NOMO-1 (cell line): ENCODE data around the gene GNAO1.

ENCODE experiments used
- DNase-seq, 2 experiments: peaks; one replicate each; lab custom pipeline; 2025; ENCODE audit not compliant: unreplicated experiment in 2 of 2; lab: John Stamatoyannopoulos, UW

Gene GNAO1

GRCh38 chr16:56344518-56345405 lies 153.5 kb downstream of the GNAO1 start:
- no peak for DNase-seq

GRCh38 chr16:56345406-56346050 lies 154.2 kb downstream of the GNAO1 start:
- no peak for DNase-seq

- no peak for DNase-seq
Measured at GRCh38 chr16:56346131-56346890, 155.0 kb downstream of the GNAO1 start.

GRCh38 chr16:56347166-56347565 lies 155.9 kb downstream of the GNAO1 start:
- no peak for DNase-seq

- DNase-seq: no peak
Measured at GRCh38 chr16:56347670-56348069, 156.4 kb downstream of the GNAO1 start.

- peak in 1 of 2 experiments; percentile 3 for DNase-seq
Measured at GRCh38 chr16:56348168-56349085, 157.1 kb downstream of the GNAO1 start.

- DNase-seq: no peak
Measured at GRCh38 chr16:56349086-56349415, 157.8 kb downstream of the GNAO1 start.

GRCh38 chr16:56349711-56350161 lies 158.4 kb downstream of the GNAO1 start:
- DNase-seq: no peak

GRCh38 chr16:56350491-56351405 lies 159.5 kb downstream of the GNAO1 start:
- DNase-seq: no peak

- DNase-seq: no peak
Measured at GRCh38 chr16:56351481-56351880, 160.2 kb downstream of the GNAO1 start.

- no peak for DNase-seq
Measured at GRCh38 chr16:56352351-56353053, 161.2 kb downstream of the GNAO1 start.

GRCh38 chr16:56353054-56353921 lies 162.0 kb downstream of the GNAO1 start:
- DNase-seq: no peak

GRCh38 chr16:56354016-56354415 lies 162.7 kb downstream of the GNAO1 start:
- no peak for DNase-seq

- no peak for DNase-seq
Measured at GRCh38 chr16:56354746-56355145, 163.5 kb downstream of the GNAO1 start.

- no peak for DNase-seq
Measured at GRCh38 chr16:56355221-56355620, 163.9 kb downstream of the GNAO1 start.

GRCh38 chr16:56355786-56356275 lies 164.5 kb downstream of the GNAO1 start:
- DNase-seq: no peak
